Kidney epithelial cell (primary cell): ENCODE results near the gene SLC26A6. TPM values are rescaled to one million over a fixed set of nuclear protein-coding genes. Genes with fewer than 3 reads are reported as not detected.

Experiments
- DNase-seq: peaks from one replicate; pipeline ENCODE4 v3.0.0-alpha.2; 2010; ENCODE audit warnings: low read depth
- H3K27me3 ChIP-seq: 2 replicates; pipeline ENCODE4 v1.6.0; 2011; ENCODE audit warnings: low read length; ENCODE audit not compliant: control insufficient read depth, insufficient read depth
- H3K36me3 ChIP-seq: 2 replicates; pipeline ENCODE4 v1.5.1; 2011; ENCODE audit warnings: low read length; ENCODE audit not compliant: control insufficient read depth, insufficient read depth
- H3K4me3 ChIP-seq: 2 replicates; pipeline ENCODE4 v1.5.1; 2011; ENCODE audit warnings: low read depth, mild to moderate bottlenecking, control low read depth, low read length
- CTCF ChIP-seq: IDR thresholded peaks from 2 replicates; pipeline ENCODE4 v1.5.1; 2011; ENCODE audit warnings: mild to moderate bottlenecking, moderate library complexity, low read length, control low read depth, inconsistent platforms; ENCODE audit not compliant: insufficient read depth, poor library complexity, severe bottlenecking
- total RNA-seq: library from RNA; depleted of rRNA; stranded (reverse); fragments of >200 nt; gene quantifications from 2 replicates; pipeline ENCODE4 v1.2.3, GENCODE V29; 2015

Gene SLC26A6
- total RNA-seq, 1 donor from 2014 or later, result 32.8 TPM

GRCh38 chr3:48662753-48663488, 27.7 kb upstream of the SLC26A6 start, which contains the start of gene CELSR3:
CELSR3 (minus strand) TSS chr3:48662886; CDS start chr3:48662634, 252 bp downstream.
- TF ChIP-seq CTCF, result no peak
- Histone ChIP-seq H3K36me3 (no peaks in the 10 kb centered on the region), H3K27me3 (peaks cover 7% of the 10 kb centered on the region), H3K4me3 (peak within 1 kb of the TSS; percentile 60)
- DNase-seq, result peak; percentile 55

GRCh38 chr3:48662145-48662752, 27.0 kb upstream of the SLC26A6 start:
- peak overlapping the region; percentile 60 for H3K4me3 ChIP-seq
- no peaks in the 10 kb centered on the region for H3K36me3 ChIP-seq
- DNase-seq, result no peak
- peaks cover 7% of the 10 kb centered on the region for H3K27me3 ChIP-seq
- no peak for TF ChIP-seq CTCF

GRCh38 chr3:48661501-48662144, 26.4 kb upstream of the SLC26A6 start:
- Histone ChIP-seq H3K27me3 (peaks cover 7% of the 10 kb centered on the region), H3K36me3 (no peaks in the 10 kb centered on the region), H3K4me3 (peak overlapping the region; percentile 53)
- DNase-seq, result peak; percentile 9
- TF ChIP-seq CTCF, result no peak

- Histone ChIP-seq H3K4me3 (peak overlapping the region; percentile 53), H3K36me3 (no peaks in the 10 kb centered on the region), H3K27me3 (peaks cover 7% of the 10 kb centered on the region)
- no peak for TF ChIP-seq CTCF
- no peak for DNase-seq
Measured at GRCh38 chr3:48660800-48661400, 25.6 kb upstream of the SLC26A6 start.

- Histone ChIP-seq H3K27me3 (peaks cover 2% of the 10 kb centered on the region), H3K36me3 (no peaks in the 10 kb centered on the region), H3K4me3 (peak overlapping the region; percentile 41)
- TF ChIP-seq CTCF, result no peak
- DNase-seq, result no peak
Measured at GRCh38 chr3:48656841-48657281, 21.6 kb upstream of the SLC26A6 start.
